Measurements from ENCODE around the gene BTG2.

BTG2 gene

GRCh38 chr1:203346060-203346768, 40.9 kb downstream of the BTG2 start:
- no peak for DNase-seq

DNA sequence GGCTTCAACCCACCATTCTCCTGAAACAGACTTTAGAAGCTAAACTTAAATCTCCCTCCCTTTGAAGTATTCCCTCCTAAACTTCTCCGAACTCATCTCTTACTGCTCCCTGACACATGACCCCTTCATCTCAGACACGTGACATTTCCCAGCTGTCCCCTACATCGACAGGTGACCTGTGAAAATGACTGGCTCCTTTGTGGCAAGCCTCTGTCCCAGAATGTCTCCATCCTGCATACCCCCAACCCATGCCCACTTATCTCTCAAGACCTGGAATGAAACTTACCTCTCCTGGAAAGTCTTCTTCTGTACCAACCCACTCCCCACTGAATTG, 41.4 kb downstream of the BTG2 start:
- no peak for DNase-seq

DNA sequence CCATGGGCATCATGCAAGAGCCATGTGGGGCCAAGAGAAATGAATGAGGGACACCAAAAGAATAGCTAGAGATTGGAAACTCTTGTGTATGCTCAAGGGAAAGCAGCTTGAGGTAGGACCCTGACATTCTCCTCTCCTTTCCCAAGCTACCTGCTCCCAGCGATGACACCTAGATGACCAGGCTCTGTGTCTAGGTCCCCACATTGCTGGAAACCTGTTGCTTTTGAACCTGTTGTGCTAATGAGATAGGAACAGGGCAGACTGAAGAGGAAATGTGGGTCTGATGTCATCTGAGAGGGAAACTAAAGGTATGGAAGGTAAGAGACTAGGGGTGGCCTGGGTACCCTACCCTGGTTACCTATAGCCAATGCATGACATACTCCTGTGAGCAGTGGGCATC, 43.8 kb downstream of the BTG2 start:
- DNase-seq = no peak

DNA sequence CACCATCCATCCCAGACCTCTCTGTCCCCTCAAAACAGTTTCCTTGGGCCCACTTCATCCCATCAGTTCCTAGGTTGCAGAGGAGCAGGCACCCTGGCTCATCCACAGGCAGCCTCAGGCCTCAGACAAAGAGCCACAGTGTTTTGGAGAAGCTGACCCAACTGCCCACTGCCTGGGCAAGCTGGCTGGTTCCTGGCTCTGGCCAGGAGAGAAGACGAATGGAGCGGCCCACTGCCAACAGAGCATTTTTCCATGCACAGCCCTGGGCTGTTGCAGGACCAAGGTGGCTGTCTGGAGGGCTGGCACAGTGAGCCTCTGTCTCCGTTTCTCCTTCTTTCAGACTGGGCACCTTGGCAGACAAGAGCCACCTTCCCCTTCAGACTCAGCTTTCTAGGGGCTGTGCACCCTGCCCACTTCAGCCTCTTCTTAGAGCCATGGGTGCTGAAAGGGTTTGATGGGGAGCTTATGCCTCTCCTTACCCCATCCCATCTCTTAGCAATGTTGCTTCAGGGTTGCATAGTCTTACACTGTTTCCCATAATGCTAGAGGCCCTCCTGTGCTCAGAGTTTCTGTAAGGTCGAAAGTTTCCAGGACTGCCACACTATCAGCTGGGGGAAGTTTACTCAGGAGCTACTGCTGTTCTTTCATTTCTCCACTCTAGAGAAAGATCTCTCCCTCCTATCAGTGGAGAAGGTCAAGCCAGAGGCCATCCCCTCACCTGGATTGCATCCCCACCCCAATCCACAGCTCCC, 44.6 kb downstream of the BTG2 start:
- no peak for DNase-seq

GRCh38 chr1:203351037-203351625, 45.8 kb downstream of the BTG2 start, which contains the start of gene FMOD:
FMOD (minus strand) TSS chr1:203351122; CDS start chr1:203348270, 2,852 bp downstream.
- peak; percentile 17 for DNase-seq

DNA sequence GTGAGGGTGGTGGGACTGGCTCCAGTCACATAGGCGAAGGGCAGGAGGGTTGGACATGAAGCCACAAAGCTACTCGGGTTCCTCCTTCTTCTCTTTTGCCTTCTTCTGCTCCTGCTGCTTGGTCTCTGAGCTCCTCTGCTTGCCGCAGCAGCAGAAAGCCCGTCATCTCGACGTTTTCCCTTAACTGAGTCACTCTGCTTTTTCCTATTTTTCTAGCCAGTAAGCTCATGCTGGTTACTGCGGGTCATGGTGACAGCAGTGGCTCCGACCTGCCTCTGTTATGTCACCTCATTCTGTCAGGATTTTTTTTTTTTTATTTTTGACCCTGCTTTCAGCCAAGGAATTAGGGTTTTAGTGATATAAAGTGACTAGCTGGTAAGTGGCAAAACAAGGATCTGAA, 48.2 kb downstream of the BTG2 start:
- no peak for DNase-seq

DNA sequence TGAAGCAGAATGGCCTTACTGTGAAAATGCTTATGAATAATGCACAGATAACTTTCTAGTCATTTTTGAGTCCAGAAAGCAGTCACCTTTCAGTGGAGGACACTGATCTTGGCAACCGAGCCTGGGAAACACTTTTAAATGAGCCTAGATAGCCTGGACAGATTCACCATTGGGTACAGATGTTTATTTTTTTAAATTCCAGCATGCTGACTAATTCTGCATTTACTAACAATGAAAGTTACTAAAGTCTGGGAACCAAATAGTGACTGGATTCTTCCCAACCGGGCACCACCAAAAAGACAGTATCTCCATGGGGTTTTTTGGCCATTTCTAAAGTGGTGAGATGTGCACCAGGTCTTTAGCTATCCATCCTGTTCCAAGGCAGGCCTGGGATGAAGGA, 48.9 kb downstream of the BTG2 start:
- DNase-seq = no peak

DNA sequence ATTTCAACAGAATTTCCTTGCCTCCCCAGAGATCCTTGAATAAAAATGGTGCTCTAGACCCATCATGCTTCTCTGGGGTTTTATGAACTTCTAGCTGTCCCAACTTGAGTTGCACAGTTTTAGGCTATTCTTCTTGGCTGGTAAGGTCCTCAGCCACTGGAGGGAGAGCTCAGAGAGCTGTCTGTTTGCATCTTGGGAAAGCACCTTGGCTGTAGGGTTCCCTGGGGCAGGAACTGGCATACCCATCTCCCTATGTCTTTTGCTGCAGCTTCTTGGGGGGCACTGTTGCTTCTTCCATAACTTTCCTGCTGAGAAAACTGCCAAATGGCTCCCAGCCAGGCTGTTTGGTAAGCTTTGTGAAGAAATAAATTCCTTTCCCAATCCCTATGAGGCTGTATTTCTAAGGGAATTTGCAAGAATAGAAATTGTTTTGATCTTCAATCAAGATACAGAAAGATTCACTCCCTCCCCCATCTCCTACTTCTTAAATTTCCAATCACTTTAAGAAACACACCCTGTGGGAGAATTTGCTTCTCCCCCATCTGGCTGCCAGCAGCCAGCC, 53.8 kb downstream of the BTG2 start:
- DNase-seq = no peak

Data from CD4-positive, alpha-beta T cell treated with Interleukin-6 for 4 hours (primary cell).